GM19023 (cell line): ENCODE measurements around the gene ZNF302.

Source experiments
- ATAC-seq: cut with Tn5 transposase; IDR thresholded peaks from one replicate; pipeline ENCODE4 v1.9.1; 2021; ENCODE audit warnings: mild to moderate bottlenecking, moderate library complexity; ENCODE audit not compliant: unreplicated experiment

ZNF302 gene

DNA sequence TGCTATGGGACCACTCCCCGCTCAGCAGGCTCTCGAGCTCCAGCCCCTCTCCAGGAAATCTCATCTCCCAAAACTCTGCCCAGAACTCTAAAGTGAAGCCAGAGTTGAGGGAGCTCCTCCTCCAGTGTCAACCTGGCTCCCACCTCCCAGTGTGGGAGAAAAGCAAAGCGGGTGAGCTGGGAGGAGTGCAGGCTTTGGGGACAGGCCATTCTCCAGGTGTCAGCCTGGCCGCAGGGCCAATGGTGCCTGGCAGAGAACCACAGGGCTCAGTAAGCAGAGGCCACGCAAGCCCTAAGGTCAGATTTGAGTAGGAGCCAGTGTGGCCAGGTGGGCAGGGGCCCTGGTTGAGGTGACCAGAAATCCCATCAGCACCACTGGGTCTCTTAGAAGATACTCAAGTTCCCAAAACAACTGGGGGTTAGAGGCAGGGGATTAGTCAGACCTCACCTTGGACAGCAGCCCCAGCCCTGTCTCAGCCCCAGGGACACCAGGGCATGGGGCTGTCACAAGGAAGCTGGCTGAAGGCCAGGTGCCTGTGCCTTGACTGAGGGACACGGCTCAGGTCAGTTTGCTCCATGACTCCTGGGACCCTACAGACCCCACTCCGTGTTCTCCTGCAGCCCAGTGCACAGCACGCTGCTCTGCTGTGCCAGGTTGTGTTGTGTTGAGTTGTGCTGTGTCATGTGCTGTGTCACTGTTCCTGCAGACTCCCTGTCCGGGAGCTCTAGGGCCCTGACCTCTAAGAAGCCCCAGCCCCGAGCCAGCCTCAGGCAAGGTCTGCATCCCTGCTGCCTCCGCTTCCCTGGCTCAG, 53.7 kb downstream of the ZNF302 start:
- ATAC-seq: no peak

- no peak for ATAC-seq
Measured at GRCh38 chr19:34731964-34732363, 54.5 kb downstream of the ZNF302 start.

DNA sequence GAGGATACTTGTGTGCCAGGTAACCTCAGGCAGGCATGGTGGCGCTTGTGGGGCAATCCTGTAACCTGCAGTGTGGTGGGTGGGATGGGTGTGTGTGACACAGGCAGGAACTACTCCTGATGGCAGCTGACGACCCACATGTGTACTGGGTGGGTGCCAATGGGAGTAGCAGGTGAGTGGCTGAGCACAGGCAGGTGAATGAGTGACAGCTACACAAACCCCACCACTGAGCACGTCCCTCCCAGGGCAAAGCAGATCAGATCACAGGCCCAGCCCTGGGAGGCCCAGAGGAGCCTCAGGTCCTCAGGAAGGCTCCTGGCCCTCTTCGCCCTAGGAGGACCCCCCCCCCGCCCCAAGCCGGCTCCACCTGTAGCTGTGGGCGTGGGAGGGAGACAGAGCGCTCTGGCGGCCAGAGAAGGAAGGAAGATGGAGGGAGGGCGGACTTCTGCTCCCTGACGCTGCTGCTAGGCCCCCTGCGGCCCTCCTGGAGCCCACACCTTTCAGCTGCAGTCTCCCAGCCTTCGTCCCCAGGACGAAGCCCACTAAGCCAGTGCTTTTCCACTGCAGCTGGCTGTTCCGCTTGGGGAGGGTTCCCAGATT, 55.2 kb downstream of the ZNF302 start:
- ATAC-seq: no peak

DNA sequence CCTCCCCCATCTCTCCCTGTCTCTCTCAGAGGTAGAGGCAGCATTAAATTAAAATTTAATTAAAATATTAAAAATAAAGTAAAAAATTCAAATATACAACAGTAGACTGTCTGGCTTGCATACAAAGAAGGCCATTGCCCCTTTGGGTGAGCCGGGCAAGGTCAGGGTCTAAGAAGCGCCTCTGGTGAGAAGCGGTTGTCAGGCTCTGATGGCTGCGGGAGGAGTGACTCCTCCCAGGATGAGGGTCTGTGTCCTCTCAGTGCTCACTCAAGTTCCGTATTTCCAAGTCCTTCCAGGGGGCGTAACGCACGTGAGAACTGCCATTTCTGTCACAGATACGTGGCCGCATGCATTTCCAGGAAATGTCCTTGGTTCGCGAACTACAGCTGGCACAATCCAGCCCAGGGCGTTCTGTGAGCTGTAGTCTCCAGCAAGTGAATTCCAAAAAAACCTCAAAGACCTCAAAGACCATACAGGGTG, 55.8 kb downstream of the ZNF302 start:
- peak; percentile 2 for ATAC-seq

- peak; percentile 81 for ATAC-seq
Measured at GRCh38 chr19:34733746-34734536, 56.5 kb downstream of the ZNF302 start, which contains the start of gene ZNF181. TSS of gene ZNF181 (plus strand) at chr19:34734243. CDS start at chr19:34735038, 795 bp downstream.

DNA sequence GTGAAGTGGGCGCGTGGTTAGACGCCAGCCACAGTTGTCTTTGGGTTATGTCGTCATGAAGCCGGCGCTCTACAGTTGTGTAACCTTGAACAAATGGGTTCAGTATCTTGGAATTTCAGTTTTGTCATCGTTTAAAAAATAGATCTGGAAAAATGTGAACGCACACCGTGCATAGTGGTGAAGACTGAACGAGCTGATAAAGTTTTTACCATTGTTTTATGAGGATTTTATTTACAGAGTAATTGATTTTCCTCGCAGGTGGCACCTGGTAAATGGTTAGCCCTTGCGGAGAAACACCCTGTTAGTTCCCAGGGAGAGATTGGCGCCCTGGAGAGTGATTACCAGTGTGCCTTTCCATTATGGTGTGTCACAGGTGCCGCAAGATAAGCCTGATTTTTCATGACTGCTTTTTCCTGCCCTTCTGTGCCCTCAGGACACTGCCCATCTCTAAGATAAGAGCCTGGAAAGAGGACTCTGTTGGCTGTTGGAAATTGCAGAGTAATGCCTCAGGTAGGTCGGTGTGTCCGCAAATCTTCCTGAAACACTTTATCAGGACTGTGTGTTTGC, 57.1 kb downstream of the ZNF302 start:
- no peak for ATAC-seq
